H1 (cell line): Measurements from ENCODE around the gene TMEM161B. TPM values are rescaled to one million over a fixed set of nuclear protein-coding genes. Genes with fewer than 3 reads are reported as not detected.

Experiments used
- CTCF ChIA-PET: fragments of 300-600 bp; sonication (Branson Sonifier 250); formaldehyde crosslinking; loops from one replicate; lab custom pipeline; 2021; ENCODE audit not compliant: partially characterized antibody; lab: Charles Lee
- POLR2A ChIA-PET: fragments of 300-600 bp; sonication (Branson Sonifier 250); formaldehyde crosslinking; loops from one replicate; lab custom pipeline; 2021; ENCODE audit warnings: inconsistent platforms; ENCODE audit not compliant: partially characterized antibody; lab: Charles Lee
- DNase-seq, 2 experiments: peaks; one replicate each; pipeline versions ENCODE4 v3.0.0 to v3.0.0-alpha.2; 2010 to 2022; ENCODE audit warnings: low spot score in 2 of 2, low read depth in 1 of 2, mixed read lengths in 1 of 2
- FAIRE-seq: peaks from 2 replicates; lab custom pipeline; 2011; peaks lifted over from hg19 to GRCh38; lab: Jason Lieb, UNC
- H2AFZ ChIP-seq: 2 replicates; pipeline ENCODE4 v1.8.1; 2012; ENCODE audit warnings: low read length, inconsistent platforms
- H2AK5ac ChIP-seq: 2 replicates; pipeline ENCODE4 v1.6.1; 2013; ENCODE audit warnings: low read depth, low read length
- H2BK120ac ChIP-seq: replicated peaks from 2 replicates; pipeline ENCODE3; 2013; ENCODE audit warnings: low read depth, low read length, inconsistent platforms
- H2BK12ac ChIP-seq: 2 replicates; pipeline ENCODE4 v1.6.1; 2013; ENCODE audit warnings: low read depth, low read length
- H2BK15ac ChIP-seq: 2 replicates; pipeline ENCODE4 v1.6.1; 2013; ENCODE audit warnings: low read length
- H2BK20ac ChIP-seq: 2 replicates; pipeline ENCODE4 v1.6.1; 2013; ENCODE audit warnings: low read length
- H2BK5ac ChIP-seq: 2 replicates; pipeline ENCODE4 v1.6.1; 2013; ENCODE audit warnings: low read depth, low read length
- H3K14ac ChIP-seq: 2 replicates; pipeline ENCODE4 v1.6.1; 2013; ENCODE audit warnings: inconsistent platforms; ENCODE audit not compliant: insufficient read length
- H3K18ac ChIP-seq: 2 replicates; pipeline ENCODE4 v1.6.1; 2013; ENCODE audit warnings: low read length; ENCODE audit errors: extremely low read depth
- H3K23ac ChIP-seq: 2 replicates; pipeline ENCODE4 v1.6.1; 2013; ENCODE audit warnings: inconsistent platforms; ENCODE audit not compliant: insufficient read length
- H3K23me2 ChIP-seq: 2 replicates; pipeline ENCODE4 v1.6.1; 2013; ENCODE audit warnings: low read depth, low read length
- H3K27ac ChIP-seq: 2 replicates; pipeline ENCODE4 v1.6.1; 2011; ENCODE audit warnings: low read depth, low read length, inconsistent platforms
- H3K27me3 ChIP-seq, 4 experiments: replicated peaks in 1 of 4; 1 replicate in 1 of 4; 2 replicates in 3 of 4; pipeline versions ENCODE4 v1.6.1 to v1.8.1; 2011 to 2013; ENCODE audit warnings: low read length in 3 of 4, mild to moderate bottlenecking in 3 of 4, inconsistent platforms in 2 of 4, mixed read lengths in 2 of 4, moderate library complexity in 1 of 4; ENCODE audit not compliant: control insufficient read depth in 3 of 4, insufficient read depth in 3 of 4; ENCODE audit errors: extremely low read depth in 1 of 4
- H3K36me3 ChIP-seq, 4 experiments: 2 replicates each; pipeline versions ENCODE4 v1.6.1 to v1.8.1; 2011 to 2013; ENCODE audit warnings: mild to moderate bottlenecking in 4 of 4, low read length in 3 of 4, moderate library complexity in 2 of 4, control low read depth in 1 of 4, inconsistent platforms in 1 of 4; ENCODE audit not compliant: insufficient read depth in 4 of 4, control insufficient read depth in 2 of 4
- H3K4ac ChIP-seq: replicated peaks from 2 replicates; pipeline ENCODE3; 2013; ENCODE audit warnings: low read length, low read depth, mixed read lengths, inconsistent platforms; ENCODE audit not compliant: insufficient read length
- H3K4me1 ChIP-seq, 4 experiments: replicated peaks in 1 of 4; 1 replicate in 1 of 4; 2 replicates in 3 of 4; pipeline versions ENCODE4 v1.6.1 to v1.8.1; 2011 to 2013; ENCODE audit warnings: low read length in 3 of 4, inconsistent platforms in 2 of 4, mixed read lengths in 1 of 4; ENCODE audit not compliant: insufficient read depth in 4 of 4, control insufficient read depth in 3 of 4
- H3K4me2 ChIP-seq, 2 experiments: 2 replicates each; pipeline versions ENCODE4 v1.6.1 to v1.8.1; 2011 to 2013; ENCODE audit warnings: low read depth in 2 of 2, low read length in 2 of 2, control low read depth in 1 of 2, inconsistent platforms in 1 of 2, mild to moderate bottlenecking in 1 of 2; ENCODE audit not compliant: insufficient read depth in 1 of 2
- H3K4me3 ChIP-seq, 4 experiments: fragments of 200-600, 300-600 bp in 1 of 4; sonication (generic), shearing (Covaris generic), sonication (Bioruptor Twin) in 1 of 4; 2 replicates each; pipeline versions ENCODE4 v1.5.1 to v1.8.1; 2011 to 2016; ENCODE audit warnings: low read length in 4 of 4, low read depth in 3 of 4, control low read depth in 2 of 4, inconsistent platforms in 2 of 4, mild to moderate bottlenecking in 2 of 4, mixed read lengths in 1 of 4, moderate library complexity in 1 of 4; ENCODE audit not compliant: insufficient read depth in 2 of 4; ENCODE audit errors: extremely low read depth in 1 of 4
- H3K56ac ChIP-seq: replicated peaks from 2 replicates; pipeline ENCODE3; 2013; ENCODE audit warnings: low read depth, mild to moderate bottlenecking, mixed read lengths, low read length, inconsistent platforms; ENCODE audit not compliant: insufficient read length
- H3K79me1 ChIP-seq: 2 replicates; pipeline ENCODE4 v1.6.1; 2013; ENCODE audit warnings: low read depth, low read length, control low read depth
- H3K79me2 ChIP-seq, 2 experiments: 2 replicates each; pipeline versions ENCODE4 v1.6.1 to v1.8.1; 2012 to 2013; ENCODE audit warnings: low read length in 2 of 2, mild to moderate bottlenecking in 2 of 2, inconsistent platforms in 1 of 2; ENCODE audit not compliant: insufficient read depth in 2 of 2, control insufficient read depth in 1 of 2
- H3K9ac ChIP-seq, 4 experiments: replicated peaks in 1 of 4; 1 replicate in 1 of 4; 2 replicates in 3 of 4; pipeline versions ENCODE4 v1.6.1 to v1.8.1; 2011 to 2013; ENCODE audit warnings: low read depth in 3 of 4, low read length in 3 of 4, control low read depth in 2 of 4, mild to moderate bottlenecking in 2 of 4, moderate library complexity in 2 of 4, inconsistent platforms in 1 of 4; ENCODE audit errors: extremely low read depth in 1 of 4
- H3K9me3 ChIP-seq, 2 experiments: 2 replicates each; pipeline versions ENCODE4 v1.6.1 to v1.8.1; 2012 to 2013; ENCODE audit warnings: mild to moderate bottlenecking in 2 of 2, moderate library complexity in 2 of 2, control low read depth in 1 of 2, inconsistent platforms in 1 of 2, low read depth in 1 of 2, low read length in 1 of 2, mixed read lengths in 1 of 2; ENCODE audit not compliant: insufficient read depth in 2 of 2
- H4K20me1 ChIP-seq, 2 experiments: replicated peaks in 1 of 2; 2 replicates each; pipeline versions ENCODE3 to v1.8.1; 2011 to 2013; ENCODE audit warnings: inconsistent platforms in 2 of 2, low read length in 2 of 2, mild to moderate bottlenecking in 1 of 2; ENCODE audit not compliant: insufficient read depth in 2 of 2, control insufficient read depth in 1 of 2
- H4K5ac ChIP-seq: 2 replicates; pipeline ENCODE4 v1.6.1; 2013; ENCODE audit warnings: low read length, low read depth, mixed read lengths, inconsistent platforms; ENCODE audit not compliant: insufficient read length
- H4K8ac ChIP-seq: 2 replicates; pipeline ENCODE4 v1.8.0; 2013; ENCODE audit warnings: mild to moderate bottlenecking, moderate library complexity, low read length, inconsistent platforms; ENCODE audit not compliant: insufficient read depth; ENCODE audit errors: extremely low read depth
- H4K91ac ChIP-seq: replicated peaks from 2 replicates; pipeline ENCODE3; 2013; ENCODE audit warnings: low read length, mixed read lengths, inconsistent platforms; ENCODE audit not compliant: insufficient read length
- CTBP2 ChIP-seq: IDR thresholded peaks from 2 replicates; pipeline ENCODE4 v1.7.0; 2011; ENCODE audit warnings: borderline replicate concordance, mild to moderate bottlenecking, moderate library complexity, mixed read lengths, low read length; ENCODE audit not compliant: insufficient read depth, insufficient read length
- EGR1 ChIP-seq: IDR thresholded peaks from 2 replicates; pipeline ENCODE4 v1.6.1; 2011; ENCODE audit warnings: low read depth, low read length, borderline replicate concordance
- FOSL1 ChIP-seq: IDR thresholded peaks from 2 replicates; pipeline ENCODE4 v1.6.1; 2011; ENCODE audit warnings: mild to moderate bottlenecking, low read depth, low read length, moderate library complexity; ENCODE audit not compliant: insufficient read depth
- RFX5 ChIP-seq: IDR thresholded peaks from 2 replicates; pipeline ENCODE4 v1.6.1; 2011; ENCODE audit warnings: low read depth, low read length, improper control_type of control experiment, borderline replicate concordance
- RNF2 ChIP-seq: fragments of 200-900, 300-1000 bp; sonication (generic); IDR thresholded peaks from 2 replicates; pipeline ENCODE4 v1.7.1; 2016; ENCODE audit warnings: borderline replicate concordance, low read depth, mild to moderate bottlenecking, antibody characterized with exemption, low read length; ENCODE audit not compliant: poor library complexity, severe bottlenecking; ENCODE audit errors: missing control alignments
- TAF1 ChIP-seq: IDR thresholded peaks from 2 replicates; pipeline ENCODE4 v1.6.1; 2011; ENCODE audit warnings: mild to moderate bottlenecking, low read depth, low read length
- TAF7 ChIP-seq: optimal IDR thresholded peaks from 2 replicates; pipeline ENCODE3; 2011; ENCODE audit warnings: low read depth, mild to moderate bottlenecking, inconsistent platforms, low read length, moderate library complexity, borderline replicate concordance
- TBP ChIP-seq: IDR thresholded peaks from 2 replicates; pipeline ENCODE4 v1.6.1; 2011; ENCODE audit warnings: low read depth, low read length, improper control_type of control experiment
- YY1 ChIP-seq: IDR thresholded peaks from 2 replicates; pipeline ENCODE4 v1.6.1; 2011; ENCODE audit warnings: low read depth, mild to moderate bottlenecking, low read length
- ZNF274 ChIP-seq: IDR thresholded peaks from 2 replicates; pipeline ENCODE4 v1.7.0; 2012; ENCODE audit warnings: low read length, borderline replicate concordance; ENCODE audit errors: extremely low read depth
- polyA plus RNA-seq, 7 experiments: library from polyadenylated mRNA; depleted of rRNA in 3 of 7; stranded (reverse) in 5 of 7; unstranded in 2 of 7; fragments of >200 nt in 5 of 7; fragments of 200-250 nt in 2 of 7; gene quantifications; 1 replicate in 5 of 7; 2 replicates in 1 of 7; 4 replicates in 1 of 7; pipeline versions ENCODE4 v1.2.1 to v1.2.3, GENCODE V29; 2011 to 2013; ENCODE audit warnings: missing spikeins in 2 of 7, mixed read lengths in 2 of 7
- total RNA-seq: library from RNA; stranded (reverse); fragmentation: NEBNext Ultra II Directional; extraction: Animal tissue kit (Norgen Biotek cat#: 25700); gene quantifications from 2 replicates; pipeline ENCODE4 v1.2.1, GENCODE V29; 2021
- TF ChIP-seq, protein P1 (sequence below): IDR thresholded peaks from 2 replicates; pipeline ENCODE4 v1.6.1; 2012; ENCODE audit warnings: inconsistent platforms
- TF ChIP-seq, protein P2 (sequence below), 3 experiments: IDR thresholded peaks; 1 replicate in 2 of 3; 2 replicates in 1 of 3; pipeline versions ENCODE4 v1.5.1 to v1.6.1; 2011; ENCODE audit warnings: low read length in 3 of 3, mild to moderate bottlenecking in 3 of 3, inconsistent platforms in 2 of 3, low read depth in 1 of 3, moderate library complexity in 1 of 3; ENCODE audit not compliant: insufficient read depth in 1 of 3; ENCODE audit errors: control extremely low read depth in 1 of 3

The TMEM161B gene
- total and polyA plus RNA-seq, 2 of the 8 experiments (the other 6 are each of a cell fraction or from before 2014, with no cell fraction given) = 7.4 to 13.8 TPM

GRCh38 chr5:88183255-88183654 is 85.4 kb downstream of the TMEM161B start:
- Histone ChIP-seq H3K18ac (no peak overlapping the region), H2BK20ac (no peak overlapping the region), H3K4ac (no peak overlapping the region), H4K8ac (no peak overlapping the region), H3K9me3 (peaks cover 0 to 4% of the 10 kb centered on the region in 2 experiments; a peak in 1 of 4 replicates), H3K36me3 (no peaks in the 10 kb centered on the region; a peak in 1 of 8 replicates), H3K56ac (no peak overlapping the region), H3K4me3 (no peak overlapping the region), H3K23me2 (no peaks in the 10 kb centered on the region), H3K79me2 (no peaks in the 10 kb centered on the region), H3K9ac (no peak overlapping the region), H2BK120ac (no peak overlapping the region), H3K14ac (no peak overlapping the region), H3K23ac (no peak overlapping the region), H3K27me3 (no peaks in the 10 kb centered on the region), H3K4me2 (no peak overlapping the region), H4K91ac (no peak overlapping the region), H2AK5ac (no peak overlapping the region), H3K79me1 (no peaks in the 10 kb centered on the region), H2AFZ (no peak overlapping the region), H3K4me1 (no peaks in the 10 kb centered on the region), H4K5ac (no peak overlapping the region), H3K27ac (no peak overlapping the region), H4K20me1 (no peaks in the 10 kb centered on the region), H2BK5ac (no peak overlapping the region), H2BK15ac (no peak overlapping the region), H2BK12ac (no peak overlapping the region)
- POLR2A ChIA-PET = no interaction called here
- DNase-seq = no peak
- FAIRE-seq = no peak
- CTCF ChIA-PET = no interaction called here
- no peak for TF ChIP-seq CTBP2
- TF ChIP-seq RFX5 = no peak
- no peak for TF ChIP-seq EGR1
- TF ChIP-seq, protein P1, sequence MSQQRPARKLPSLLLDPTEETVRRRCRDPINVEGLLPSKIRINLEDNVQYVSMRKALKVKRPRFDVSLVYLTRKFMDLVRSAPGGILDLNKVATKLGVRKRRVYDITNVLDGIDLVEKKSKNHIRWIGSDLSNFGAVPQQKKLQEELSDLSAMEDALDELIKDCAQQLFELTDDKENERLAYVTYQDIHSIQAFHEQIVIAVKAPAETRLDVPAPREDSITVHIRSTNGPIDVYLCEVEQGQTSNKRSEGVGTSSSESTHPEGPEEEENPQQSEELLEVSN = no peak
- no peak for TF ChIP-seq ZNF274
- TF ChIP-seq TAF7 = no peak
- no peak for TF ChIP-seq FOSL1
- no peak for TF ChIP-seq TAF1
- no peak for TF ChIP-seq TBP
- TF ChIP-seq YY1 = no peak
- TF ChIP-seq RNF2 = no peak
- TF ChIP-seq, protein P2, sequence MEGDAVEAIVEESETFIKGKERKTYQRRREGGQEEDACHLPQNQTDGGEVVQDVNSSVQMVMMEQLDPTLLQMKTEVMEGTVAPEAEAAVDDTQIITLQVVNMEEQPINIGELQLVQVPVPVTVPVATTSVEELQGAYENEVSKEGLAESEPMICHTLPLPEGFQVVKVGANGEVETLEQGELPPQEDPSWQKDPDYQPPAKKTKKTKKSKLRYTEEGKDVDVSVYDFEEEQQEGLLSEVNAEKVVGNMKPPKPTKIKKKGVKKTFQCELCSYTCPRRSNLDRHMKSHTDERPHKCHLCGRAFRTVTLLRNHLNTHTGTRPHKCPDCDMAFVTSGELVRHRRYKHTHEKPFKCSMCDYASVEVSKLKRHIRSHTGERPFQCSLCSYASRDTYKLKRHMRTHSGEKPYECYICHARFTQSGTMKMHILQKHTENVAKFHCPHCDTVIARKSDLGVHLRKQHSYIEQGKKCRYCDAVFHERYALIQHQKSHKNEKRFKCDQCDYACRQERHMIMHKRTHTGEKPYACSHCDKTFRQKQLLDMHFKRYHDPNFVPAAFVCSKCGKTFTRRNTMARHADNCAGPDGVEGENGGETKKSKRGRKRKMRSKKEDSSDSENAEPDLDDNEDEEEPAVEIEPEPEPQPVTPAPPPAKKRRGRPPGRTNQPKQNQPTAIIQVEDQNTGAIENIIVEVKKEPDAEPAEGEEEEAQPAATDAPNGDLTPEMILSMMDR (IDR thresholded peaks at IDR 0.05; ENCODE audit: control extremely low read depth in 1 of 3, insufficient read depth in 1 of 3, low read depth in 1 of 3, low read length in 3 of 3) = no peak
